Pancreas (tissue), 10 donors: Measurements from ENCODE around the gene GAP43. TPM values are rescaled to one million over a fixed set of nuclear protein-coding genes. Genes with fewer than 3 reads are reported as not detected.

Experiments
- ATAC-seq, 4 donors: fragments of 200-7000 bp; cut with Tn5 transposase; one replicate each; pipeline versions ENCODE4 v1.8.0 to v1.9.1; 2020; ENCODE audit warnings: mild to moderate bottlenecking in 4 of 4, moderate library complexity in 4 of 4
- DNase-seq, 6 donors: peaks; one replicate each; pipeline ENCODE4 v3.0.0-alpha.2; 2020
- FAIRE-seq: peaks from 2 replicates; lab custom pipeline; 2012; peaks lifted over from hg19 to GRCh38; lab: Jason Lieb, UNC
- H3K27ac ChIP-seq, 4 donors: fragments of 200-600 bp; sonication (generic); 1 replicate in 3 of 4; 2 replicates in 1 of 4; pipeline versions ENCODE4 v1.5.0 to v1.8.0; 2020
- H3K27me3 ChIP-seq, 4 donors: fragments of 200-600 bp; one replicate each; pipeline ENCODE4 v1.8.0; 2021
- H3K36me3 ChIP-seq, 3 donors: fragments of 200-600 bp; sonication (generic) in 1 of 3; one replicate each; pipeline versions ENCODE4 v1.5.0 to v1.8.0; 2020 to 2021
- H3K4me1 ChIP-seq, 3 donors: fragments of 200-600 bp; one replicate each; pipeline ENCODE4 v1.8.0; 2021
- H3K4me3 ChIP-seq, 4 donors: fragments of 200-600 bp; sonication (generic) in 2 of 4; one replicate each; pipeline versions ENCODE4 v1.5.0 to v1.8.0; 2020 to 2021
- H3K9me3 ChIP-seq, 4 donors: fragments of 200-600 bp; one replicate each; pipeline ENCODE4 v1.8.0; 2021
- CTCF ChIP-seq, 4 donors: fragments of 200-600 bp; sonication (generic) in 3 of 4; IDR thresholded peaks; one replicate each; pipeline versions ENCODE4 v1.5.0 to v1.8.0; 2021; ENCODE audit warnings: antibody characterized with exemption in 4 of 4
- WGBS, 2 donors: extraction: QIAGEN DNeasy Blood & Tissue Kit; methylation state at CpG; one replicate each; pipeline ENCODE4 v1.1.7; 2013; 5-methylcytosine and 5-hydroxymethylcytosine counted together
- intact Hi-C, 3 donors: fragments of 100-400 bp; cut with DNase I; formaldehyde crosslinking; loops; one replicate each; pipeline versions ENCODE4 v1.11.1 to v1.14.2; 2022
- polyA plus RNA-seq, 2 donors: library from polyadenylated mRNA; stranded (reverse); fragments of 200-250 nt; gene quantifications; one replicate each; pipeline ENCODE4 v1.2.3, GENCODE V29; 2013
- total RNA-seq, 6 donors: library from RNA; stranded (reverse); fragmentation: NEBNext Ultra II Directional in 4 of 6; extraction: Animal tissue kit (Norgen Biotek cat#: 25700) in 4 of 6; gene quantifications; one replicate each; pipeline versions ENCODE4 v1.2.1 to v1.2.4, GENCODE V29; 2021 to 2023
- donor health status: healthy with polysubstance abuse.
- donor health status: DM: no; HTN: no; CAD: no; lungs with moderate emphysema.
- donor health status: DM: no; HTN: no; CAD: no.
- donor health status: control.
- donor health status: control.
- donor health status: Bipolar disorder and iron deficiency.
- donor health status: DM: yes; HTN: yes; CAD: no.
- donor health status: DM: no; HTN: no; CAD: no.
- donor health status: DM: no; HTN: no; CAD: no.
- donor health status: DM: yes; HTN: yes; CAD: no.

The GAP43 gene
- total and polyA plus RNA-seq, 8 donors = 0.09 to 2.2 (median 0.21) TPM

DNA sequence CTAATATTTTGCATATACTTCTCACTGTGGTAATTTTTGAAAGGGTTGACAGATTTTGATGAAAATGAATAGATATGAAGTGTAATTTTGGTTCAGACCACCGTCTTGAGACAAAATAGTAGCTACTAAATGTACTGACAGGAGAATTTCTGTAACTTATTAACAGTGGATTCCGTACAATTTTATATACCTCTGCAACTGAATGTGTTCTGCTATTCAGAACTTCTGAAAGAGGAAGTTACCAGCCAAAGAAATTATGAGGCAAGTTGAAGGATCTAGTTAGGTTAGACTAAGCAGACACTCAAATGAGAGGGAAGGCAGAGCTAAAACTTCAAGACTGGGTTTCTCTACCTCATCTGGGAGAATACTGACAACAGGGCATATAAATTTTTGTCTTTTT, 29.4 kb downstream of the GAP43 start:
- Histone ChIP-seq H3K27ac (no peak overlapping the region), H3K27me3 (no peaks in the 10 kb centered on the region), H3K4me3 (no peak overlapping the region), H3K9me3 (no peaks in the 10 kb centered on the region), H3K36me3 (no peaks in the 10 kb centered on the region), H3K4me1 (no peaks in the 10 kb centered on the region)
- intact Hi-C loops = no loop called here
- no peak for DNase-seq
- FAIRE-seq = no peak
- 65 to 71% methylated on average over 2 of the region's 2 CpGs for WGBS, 2 donors
- no peak for ATAC-seq
- TF ChIP-seq CTCF (IDR thresholded peaks at IDR 0.05) = no peak

DNA sequence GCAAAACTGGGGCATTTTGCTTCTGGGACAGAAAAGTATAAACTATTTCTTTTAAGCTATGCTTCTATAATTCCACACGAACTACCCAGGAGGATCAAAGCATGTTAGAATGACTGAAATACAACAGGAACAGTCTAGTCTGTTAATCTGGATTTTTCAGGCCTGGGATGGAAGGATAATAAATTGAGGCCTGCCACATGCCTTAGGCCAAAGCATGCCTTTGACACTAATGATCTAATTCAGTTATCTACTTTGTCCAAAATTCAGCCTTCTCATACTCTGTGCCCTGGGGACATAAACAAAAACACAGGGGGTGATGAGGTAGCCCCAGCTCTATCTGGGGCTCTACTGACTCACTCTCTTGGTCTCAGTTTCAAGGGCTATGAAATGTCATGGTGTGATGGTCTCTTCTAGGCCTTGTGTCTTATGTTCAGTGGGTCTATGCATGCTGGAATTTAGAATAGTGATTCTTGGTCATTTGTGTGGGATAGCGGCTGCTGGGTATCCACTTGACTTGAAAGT, 32.5 kb downstream of the GAP43 start:
- Histone ChIP-seq H3K9me3 (no peaks in the 10 kb centered on the region), H3K27me3 (no peaks in the 10 kb centered on the region), H3K27ac (no peak overlapping the region), H3K4me3 (no peak overlapping the region), H3K36me3 (no peaks in the 10 kb centered on the region), H3K4me1 (no peaks in the 10 kb centered on the region)
- no peak for ATAC-seq
- TF ChIP-seq CTCF (IDR thresholded peaks at IDR 0.05) = no peak
- no peak for DNase-seq
- intact Hi-C loops = no loop called here
- 83 to 89% methylated on average over 2 of the region's 2 CpGs for WGBS, 2 donors
- FAIRE-seq = no peak

- intact Hi-C loops = no loop called here
- FAIRE-seq (no peak), DNase-seq (no peak), ATAC-seq (no peak)
- Histone ChIP-seq H3K9me3 (no peaks in the 10 kb centered on the region), H3K27ac (no peak overlapping the region), H3K4me3 (no peak overlapping the region), H3K36me3 (no peaks in the 10 kb centered on the region), H3K27me3 (no peaks in the 10 kb centered on the region), H3K4me1 (no peaks in the 10 kb centered on the region)
- WGBS, 2 donors = 86 to 91% methylated on average over 5 of the region's 5 CpGs
- TF ChIP-seq CTCF (IDR thresholded peaks at IDR 0.05) = no peak
Observed at GRCh38 chr3:115657168-115657567, 33.9 kb downstream of the GAP43 start.

DNA sequence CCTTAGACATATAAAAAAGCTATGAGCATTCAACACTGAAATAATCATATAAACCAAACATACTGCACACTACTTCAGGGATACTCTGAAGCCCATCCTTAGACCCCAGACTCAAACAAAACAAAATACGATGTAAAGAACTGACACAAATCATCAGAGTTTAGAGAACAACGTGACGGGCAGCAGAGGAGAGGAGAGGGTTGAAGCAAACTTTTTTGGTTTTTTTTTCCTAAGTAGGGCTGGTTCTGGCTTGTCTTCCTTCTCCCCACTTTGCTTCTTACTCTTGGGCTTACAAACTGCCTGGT, 34.7 kb downstream of the GAP43 start:
- intact Hi-C loops = no loop called here
- H3K36me3 ChIP-seq = no peaks in the 10 kb centered on the region
- ATAC-seq (no peak), DNase-seq (no peak), FAIRE-seq (no peak)
- H3K27ac ChIP-seq = peak overlapping the region; percentile 61 to 88 (median 73)
- WGBS, 2 donors = 31 to 33% methylated on average over 3 of the region's 3 CpGs
- no peaks in the 10 kb centered on the region for H3K27me3 ChIP-seq
- H3K4me1 ChIP-seq = no peaks in the 10 kb centered on the region
- peak overlapping the region; percentile 57 to 88 (median 76) for H3K4me3 ChIP-seq
- H3K9me3 ChIP-seq = no peaks in the 10 kb centered on the region
- no peak for TF ChIP-seq CTCF (IDR thresholded peaks at IDR 0.05)

DNA sequence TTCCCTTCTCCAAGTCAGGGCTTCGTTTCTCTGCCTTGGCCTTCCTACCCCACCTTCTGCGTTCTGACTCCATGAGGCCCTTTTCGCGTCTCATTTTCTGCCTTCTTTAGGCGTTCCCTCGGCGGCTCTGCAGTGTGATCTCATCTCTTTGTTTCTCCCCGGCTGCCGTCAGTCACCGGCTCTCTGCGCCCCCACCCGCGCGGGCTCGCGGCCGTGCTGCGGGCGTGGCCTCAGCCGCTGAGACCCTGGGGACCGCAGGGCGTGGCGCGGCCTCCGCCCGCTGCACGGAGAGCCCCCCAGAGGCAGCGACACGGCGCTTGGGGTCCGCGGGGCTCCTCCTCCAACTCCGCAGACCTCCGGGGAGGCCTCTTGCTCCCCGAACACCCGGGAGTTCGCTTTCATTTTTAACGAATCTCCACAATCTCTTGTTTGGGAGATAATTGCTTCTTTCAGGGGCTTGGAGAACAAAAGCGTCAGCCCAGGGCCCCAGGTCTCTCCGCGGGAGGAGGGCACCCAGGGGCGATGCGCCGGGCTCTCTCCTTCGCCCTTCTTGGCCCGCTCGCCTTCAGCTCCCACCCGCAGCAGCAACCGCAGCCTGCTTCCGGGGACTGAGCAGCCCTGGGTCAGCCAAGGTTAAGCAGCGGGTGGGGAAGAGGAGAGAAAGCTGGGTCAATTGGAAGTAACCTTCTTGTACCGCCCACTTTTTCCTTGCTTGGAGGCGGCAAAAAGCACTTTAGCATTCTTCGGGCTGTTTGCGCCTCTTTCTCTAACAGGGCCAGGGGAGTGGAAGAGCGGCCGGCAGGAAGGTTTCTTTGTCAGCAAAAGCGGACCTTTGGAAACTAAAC, 35.2 kb downstream of the GAP43 start:
- Histone ChIP-seq H3K27me3 (no peaks in the 10 kb centered on the region), H3K9me3 (no peaks in the 10 kb centered on the region), H3K36me3 (no peaks in the 10 kb centered on the region), H3K27ac (peak overlapping the region; percentile 61 to 88 (median 73)), H3K4me3 (peak overlapping the region; percentile 57 to 88 (median 76)), H3K4me1 (no peaks in the 10 kb centered on the region)
- DNase-seq (peak; percentile 60 to 82 (median 67)), FAIRE-seq (no peak), ATAC-seq (peak; percentile 94 to 97 (median 96))
- no peak for TF ChIP-seq CTCF (IDR thresholded peaks at IDR 0.05)
- 1% methylated on average over 58 of the region's 58 CpGs for WGBS, 2 donors
- intact Hi-C loops = no loop called here
